ENCODE measurements around the gene CELF4.

CELF4 gene

DNA sequence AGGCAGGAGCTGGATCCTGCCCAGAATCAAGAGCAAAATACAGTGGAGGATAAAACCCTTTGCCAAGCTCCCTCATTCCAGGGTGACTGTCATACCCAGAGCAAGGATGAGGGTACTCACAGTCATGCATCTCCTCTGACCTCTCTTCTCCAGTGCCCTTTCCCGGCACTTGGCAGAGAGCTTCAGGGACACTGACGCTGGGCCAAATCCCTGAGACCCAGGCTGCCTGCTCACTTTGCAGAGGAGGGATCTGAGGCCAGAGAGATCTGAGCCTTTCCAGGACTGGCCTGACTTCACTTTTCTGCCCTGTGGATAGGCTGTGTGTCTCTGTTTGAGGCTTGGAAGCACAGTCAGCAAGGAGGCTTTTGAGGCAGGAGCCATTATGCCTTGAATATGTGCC, 330.0 kb downstream of the CELF4 start:
- H3K9ac ChIP-seq (ENCODE audit: low read depth in 1 of 2, low read length in 2 of 2) = no peak overlapping the region
- H3K27ac ChIP-seq (ENCODE audit: low read depth in 2 of 2, low read length in 2 of 2) = no peak overlapping the region
- no peaks in the 10 kb centered on the region for H3K4me1 ChIP-seq (ENCODE audit: control insufficient read depth in 2 of 2, insufficient read depth in 2 of 2, low read length in 2 of 2)

DNA sequence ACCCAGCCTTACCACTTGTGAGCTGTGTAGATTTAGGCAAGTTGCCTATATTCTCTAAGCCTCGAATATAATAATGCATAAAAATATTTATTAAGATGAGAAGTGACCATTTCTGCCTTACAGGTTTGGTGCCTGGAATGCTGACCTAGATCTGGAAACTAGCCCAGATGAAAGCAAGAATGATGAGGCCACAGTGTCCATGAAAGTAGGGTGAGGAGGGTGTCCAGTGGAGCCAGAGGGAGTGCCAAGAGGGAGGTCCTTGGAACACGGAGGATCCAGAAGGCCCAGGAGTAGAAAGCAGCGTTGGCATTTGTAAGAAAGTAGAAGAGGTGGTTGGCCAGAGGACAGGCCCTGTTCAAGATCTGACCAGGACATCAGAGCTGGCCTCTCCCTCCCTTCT, 334.3 kb downstream of the CELF4 start:
- Histone ChIP-seq H3K27me3 (ENCODE audit: control insufficient read depth in 2 of 2, insufficient read depth in 2 of 2, low read length in 2 of 2) (no peaks in the 10 kb centered on the region), H3K36me3 (ENCODE audit: control insufficient read depth in 2 of 2, insufficient read depth in 2 of 2, low read length in 2 of 2) (no peaks in the 10 kb centered on the region), H3K4me1 (ENCODE audit: control insufficient read depth in 2 of 2, insufficient read depth in 2 of 2, low read length in 2 of 2) (no peaks in the 10 kb centered on the region), H3K9ac (ENCODE audit: low read depth in 1 of 2, low read length in 2 of 2) (no peak overlapping the region), H3K4me3 (ENCODE audit: low read length in 2 of 2) (no peak overlapping the region), H3K9me3 (ENCODE audit: control insufficient read depth in 2 of 2, low read length in 2 of 2) (no peaks in the 10 kb centered on the region), H3K27ac (ENCODE audit: low read depth in 2 of 2, low read length in 2 of 2) (no peak overlapping the region)

More for the DNA sequence above, 330.0 kb downstream of the CELF4 start:
- Histone ChIP-seq H3K9me3 (ENCODE audit: control insufficient read depth in 2 of 2, low read length in 2 of 2) (no peaks in the 10 kb centered on the region), H3K27me3 (ENCODE audit: control insufficient read depth in 2 of 2, insufficient read depth in 2 of 2, low read length in 2 of 2) (no peaks in the 10 kb centered on the region), H3K4me3 (ENCODE audit: low read length in 2 of 2) (no peak overlapping the region), H3K36me3 (ENCODE audit: control insufficient read depth in 2 of 2, insufficient read depth in 2 of 2, low read length in 2 of 2) (no peaks in the 10 kb centered on the region)

DNA sequence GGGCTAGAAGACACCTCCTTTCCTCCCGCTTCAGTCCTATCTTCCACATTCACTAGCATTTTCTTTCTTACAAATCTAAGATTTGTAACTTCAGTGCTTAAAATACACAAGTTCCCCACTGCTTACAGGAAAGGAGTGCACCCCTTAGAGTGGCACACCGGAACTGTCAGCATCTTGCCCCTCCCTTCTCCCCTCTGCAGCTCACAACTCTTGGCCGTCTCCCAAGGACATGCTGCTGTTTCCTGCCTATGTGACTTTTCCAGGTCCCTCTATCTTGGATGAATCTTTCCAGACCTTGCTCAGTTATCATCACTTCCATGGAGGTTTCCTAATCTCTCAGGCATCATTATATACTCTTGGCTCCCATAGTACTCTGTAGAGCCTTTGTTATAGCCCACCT, 334.8 kb downstream of the CELF4 start:
- H3K27ac ChIP-seq (ENCODE audit: low read depth in 2 of 2, low read length in 2 of 2) = no peak overlapping the region
- no peaks in the 10 kb centered on the region for H3K27me3 ChIP-seq (ENCODE audit: control insufficient read depth in 2 of 2, insufficient read depth in 2 of 2, low read length in 2 of 2)
- no peak overlapping the region for H3K9ac ChIP-seq (ENCODE audit: low read depth in 1 of 2, low read length in 2 of 2)
- no peak overlapping the region for H3K4me3 ChIP-seq (ENCODE audit: low read length in 2 of 2)
- H3K36me3 ChIP-seq (ENCODE audit: control insufficient read depth in 2 of 2, insufficient read depth in 2 of 2, low read length in 2 of 2) = no peaks in the 10 kb centered on the region
- H3K4me1 ChIP-seq (ENCODE audit: control insufficient read depth in 2 of 2, insufficient read depth in 2 of 2, low read length in 2 of 2) = no peaks in the 10 kb centered on the region
- no peaks in the 10 kb centered on the region for H3K9me3 ChIP-seq (ENCODE audit: control insufficient read depth in 2 of 2, low read length in 2 of 2)

DNA sequence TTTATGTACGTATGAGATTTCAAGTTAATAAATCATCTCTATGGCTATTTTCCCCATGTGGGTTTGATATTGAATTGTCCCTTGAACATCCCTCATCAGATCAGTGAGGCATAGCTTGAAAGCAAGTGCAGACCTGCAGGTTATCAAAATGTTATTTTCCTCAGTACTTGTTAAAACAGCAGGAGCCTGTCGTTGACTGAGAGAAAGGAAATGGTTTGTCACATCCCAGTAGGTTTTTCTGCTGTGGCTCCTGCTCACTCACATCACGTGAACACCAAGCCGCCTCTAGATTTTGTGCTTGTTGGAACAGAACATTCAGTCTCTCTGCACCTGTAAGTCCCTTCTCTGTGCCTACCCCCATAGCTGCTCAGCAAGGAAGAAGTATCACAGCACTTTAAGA, 340.3 kb downstream of the CELF4 start:
- no peaks in the 10 kb centered on the region for H3K9me3 ChIP-seq (ENCODE audit: control insufficient read depth in 2 of 2, low read length in 2 of 2)
- no peak overlapping the region for H3K9ac ChIP-seq (ENCODE audit: low read depth in 1 of 2, low read length in 2 of 2)
- H3K36me3 ChIP-seq (ENCODE audit: control insufficient read depth in 2 of 2, insufficient read depth in 2 of 2, low read length in 2 of 2) = no peaks in the 10 kb centered on the region

DNA sequence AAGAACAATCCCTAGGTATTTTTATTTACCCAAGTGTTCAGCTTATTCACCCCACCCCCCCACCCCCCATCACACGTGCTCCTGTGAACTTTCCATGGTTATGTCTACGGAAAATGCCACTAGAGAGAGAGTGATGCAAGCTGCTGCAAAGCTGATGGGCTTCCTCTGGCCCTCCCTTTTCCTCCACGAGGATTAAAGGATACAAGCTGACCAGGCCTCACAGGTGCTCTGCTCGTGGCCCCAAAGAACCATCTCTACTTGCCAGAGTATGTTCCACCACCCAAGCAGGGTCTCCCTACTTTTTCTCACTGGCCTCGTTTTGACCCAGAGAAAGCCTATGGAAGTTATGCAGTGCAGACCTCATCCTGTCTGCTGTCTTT, 342.6 kb downstream of the CELF4 start:
- no peaks in the 10 kb centered on the region for H3K27me3 ChIP-seq (ENCODE audit: control insufficient read depth in 2 of 2, insufficient read depth in 2 of 2, low read length in 2 of 2)
- H3K4me1 ChIP-seq (ENCODE audit: control insufficient read depth in 2 of 2, insufficient read depth in 2 of 2, low read length in 2 of 2) = no peaks in the 10 kb centered on the region
- H3K4me3 ChIP-seq (ENCODE audit: low read length in 2 of 2) = no peak overlapping the region
- H3K9me3 ChIP-seq (ENCODE audit: control insufficient read depth in 2 of 2, low read length in 2 of 2) = no peaks in the 10 kb centered on the region
- H3K27ac ChIP-seq (ENCODE audit: low read depth in 2 of 2, low read length in 2 of 2) = no peak overlapping the region
- no peaks in the 10 kb centered on the region for H3K36me3 ChIP-seq (ENCODE audit: control insufficient read depth in 2 of 2, insufficient read depth in 2 of 2, low read length in 2 of 2)
- H3K9ac ChIP-seq (ENCODE audit: low read depth in 1 of 2, low read length in 2 of 2) = no peak overlapping the region

More for the DNA sequence above, 340.3 kb downstream of the CELF4 start:
- no peak overlapping the region for H3K27ac ChIP-seq (ENCODE audit: low read depth in 2 of 2, low read length in 2 of 2)
- H3K4me3 ChIP-seq (ENCODE audit: low read length in 2 of 2) = no peak overlapping the region
- H3K27me3 ChIP-seq (ENCODE audit: control insufficient read depth in 2 of 2, insufficient read depth in 2 of 2, low read length in 2 of 2) = no peaks in the 10 kb centered on the region
- no peaks in the 10 kb centered on the region for H3K4me1 ChIP-seq (ENCODE audit: control insufficient read depth in 2 of 2, insufficient read depth in 2 of 2, low read length in 2 of 2)

DNA sequence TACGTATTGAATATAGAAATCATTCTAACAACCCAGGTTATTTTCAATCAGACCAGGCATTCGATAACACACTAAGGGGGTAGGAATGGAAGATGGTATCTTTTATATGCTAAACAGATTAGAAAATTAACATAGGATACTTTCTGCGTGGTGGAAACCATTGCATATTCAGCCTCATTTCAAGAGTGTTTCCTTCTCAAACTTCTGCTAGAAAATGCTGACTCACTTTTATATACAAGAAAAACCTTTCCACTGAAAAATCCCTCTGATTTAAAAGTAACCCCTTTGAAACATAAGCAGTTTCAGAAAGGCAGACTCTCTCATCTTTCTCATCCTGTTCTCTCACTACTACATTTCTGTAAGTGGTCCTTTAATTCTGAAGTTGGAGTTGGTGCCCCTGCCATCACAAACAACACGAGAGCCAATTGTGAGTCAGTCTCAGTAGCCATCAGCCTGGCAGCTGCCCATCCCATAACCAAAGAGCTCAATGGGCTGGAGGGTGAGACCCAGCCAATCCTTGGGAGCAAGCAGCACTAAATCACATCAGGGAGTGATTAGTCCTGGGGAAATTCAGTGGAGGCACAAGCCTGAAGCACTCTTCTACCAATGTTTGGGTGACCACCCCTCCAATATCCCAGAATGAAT, 343.1 kb downstream of the CELF4 start:
- Histone ChIP-seq H3K9ac (ENCODE audit: low read depth in 1 of 2, low read length in 2 of 2) (no peak overlapping the region), H3K27me3 (ENCODE audit: control insufficient read depth in 2 of 2, insufficient read depth in 2 of 2, low read length in 2 of 2) (no peaks in the 10 kb centered on the region), H3K4me1 (ENCODE audit: control insufficient read depth in 2 of 2, insufficient read depth in 2 of 2, low read length in 2 of 2) (no peaks in the 10 kb centered on the region), H3K27ac (ENCODE audit: low read depth in 2 of 2, low read length in 2 of 2) (no peak overlapping the region), H3K4me3 (ENCODE audit: low read length in 2 of 2) (no peak overlapping the region), H3K9me3 (ENCODE audit: control insufficient read depth in 2 of 2, low read length in 2 of 2) (no peaks in the 10 kb centered on the region), H3K36me3 (ENCODE audit: control insufficient read depth in 2 of 2, insufficient read depth in 2 of 2, low read length in 2 of 2) (no peaks in the 10 kb centered on the region)

DNA sequence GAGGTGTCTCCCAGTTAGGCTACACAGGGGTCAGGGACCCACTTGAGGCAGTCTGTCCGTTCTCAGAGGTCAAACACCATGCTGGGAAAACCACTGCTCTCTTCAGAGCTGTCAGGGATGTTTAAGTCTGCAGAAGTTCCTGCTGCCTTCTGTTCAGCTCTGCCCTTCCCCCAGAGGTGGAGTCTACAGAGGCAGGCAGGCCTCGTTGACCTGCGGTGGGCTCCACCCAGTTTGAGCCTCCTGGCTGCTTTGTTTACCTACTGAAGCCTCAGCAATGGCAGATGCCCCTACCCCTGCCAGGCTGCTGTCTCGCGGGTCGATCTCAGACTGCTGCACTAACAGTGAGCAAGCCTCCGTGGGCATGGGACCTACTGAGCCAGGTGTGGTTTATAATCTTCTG, 346.3 kb downstream of the CELF4 start:
- H3K4me1 ChIP-seq (ENCODE audit: control insufficient read depth in 2 of 2, insufficient read depth in 2 of 2, low read length in 2 of 2) = no peaks in the 10 kb centered on the region
- no peaks in the 10 kb centered on the region for H3K9me3 ChIP-seq (ENCODE audit: control insufficient read depth in 2 of 2, low read length in 2 of 2)
- no peaks in the 10 kb centered on the region for H3K36me3 ChIP-seq (ENCODE audit: control insufficient read depth in 2 of 2, insufficient read depth in 2 of 2, low read length in 2 of 2)
- no peak overlapping the region for H3K9ac ChIP-seq (ENCODE audit: low read depth in 1 of 2, low read length in 2 of 2)
- H3K4me3 ChIP-seq (ENCODE audit: low read length in 2 of 2) = no peak overlapping the region
- H3K27me3 ChIP-seq (ENCODE audit: control insufficient read depth in 2 of 2, insufficient read depth in 2 of 2, low read length in 2 of 2) = no peaks in the 10 kb centered on the region
- no peak overlapping the region for H3K27ac ChIP-seq (ENCODE audit: low read depth in 2 of 2, low read length in 2 of 2)

DNA sequence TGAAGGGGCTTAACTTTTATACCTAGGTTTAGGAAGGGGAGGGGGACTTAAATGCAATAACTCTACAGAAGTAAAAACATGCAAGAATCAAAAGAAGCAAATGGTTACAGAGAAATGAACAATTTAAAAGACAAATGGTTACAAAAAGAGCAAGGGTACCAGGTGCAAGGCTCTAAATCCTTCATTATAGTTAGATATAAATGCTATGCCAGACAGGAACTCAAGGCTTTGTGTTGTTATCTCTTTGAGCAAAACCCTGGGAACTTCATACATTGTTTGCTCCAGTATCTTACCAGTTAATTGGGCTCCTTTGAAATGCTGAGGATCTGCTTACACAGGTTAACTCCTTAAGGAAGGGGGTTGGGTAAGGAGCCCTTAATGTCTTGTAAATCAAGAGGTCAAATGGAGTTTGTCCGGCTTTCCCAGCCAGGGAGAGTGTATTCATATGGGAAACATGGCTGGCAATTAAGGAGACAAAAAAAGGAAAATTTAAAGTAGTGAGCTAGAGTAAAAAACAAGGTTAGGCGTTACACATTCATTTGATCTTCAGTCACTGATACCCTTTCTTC, 347.5 kb downstream of the CELF4 start:
- H3K4me1 ChIP-seq (ENCODE audit: control insufficient read depth in 2 of 2, insufficient read depth in 2 of 2, low read length in 2 of 2) = no peaks in the 10 kb centered on the region
- H3K4me3 ChIP-seq (ENCODE audit: low read length in 2 of 2) = no peak overlapping the region
- no peaks in the 10 kb centered on the region for H3K36me3 ChIP-seq (ENCODE audit: control insufficient read depth in 2 of 2, insufficient read depth in 2 of 2, low read length in 2 of 2)
- no peak overlapping the region for H3K27ac ChIP-seq (ENCODE audit: low read depth in 2 of 2, low read length in 2 of 2)
- H3K9me3 ChIP-seq (ENCODE audit: control insufficient read depth in 2 of 2, low read length in 2 of 2) = no peaks in the 10 kb centered on the region
- H3K9ac ChIP-seq (ENCODE audit: low read depth in 1 of 2, low read length in 2 of 2) = no peak overlapping the region
- no peaks in the 10 kb centered on the region for H3K27me3 ChIP-seq (ENCODE audit: control insufficient read depth in 2 of 2, insufficient read depth in 2 of 2, low read length in 2 of 2)

DNA sequence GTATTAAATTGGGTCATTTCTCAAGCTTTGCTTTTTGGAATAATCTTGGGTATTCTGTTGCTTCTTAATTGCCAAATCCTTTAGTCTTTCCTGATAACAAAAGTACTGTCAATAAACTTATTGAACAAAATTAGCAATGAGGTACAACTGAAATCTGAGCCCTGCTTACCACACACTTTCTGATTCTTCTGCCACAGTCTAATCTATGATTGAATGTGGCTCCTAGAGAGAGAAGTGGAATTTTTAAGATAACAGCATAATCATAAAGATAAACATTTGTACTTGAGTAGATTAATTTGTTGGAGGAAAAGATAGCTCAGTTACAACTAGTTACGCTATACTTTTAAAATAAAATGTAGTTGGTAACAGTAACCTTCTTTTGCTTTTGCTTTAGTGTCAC, 354.8 kb downstream of the CELF4 start:
- H3K9me3 ChIP-seq (ENCODE audit: control insufficient read depth in 2 of 2, low read length in 2 of 2) = no peaks in the 10 kb centered on the region
- H3K36me3 ChIP-seq (ENCODE audit: control insufficient read depth in 2 of 2, insufficient read depth in 2 of 2, low read length in 2 of 2) = no peaks in the 10 kb centered on the region
- H3K4me1 ChIP-seq (ENCODE audit: control insufficient read depth in 2 of 2, insufficient read depth in 2 of 2, low read length in 2 of 2) = no peaks in the 10 kb centered on the region
- no peak overlapping the region for H3K4me3 ChIP-seq (ENCODE audit: low read length in 2 of 2)
- H3K27me3 ChIP-seq (ENCODE audit: control insufficient read depth in 2 of 2, insufficient read depth in 2 of 2, low read length in 2 of 2) = no peaks in the 10 kb centered on the region
- H3K27ac ChIP-seq (ENCODE audit: low read depth in 2 of 2, low read length in 2 of 2) = no peak overlapping the region
- no peak overlapping the region for H3K9ac ChIP-seq (ENCODE audit: low read depth in 1 of 2, low read length in 2 of 2)

DNA sequence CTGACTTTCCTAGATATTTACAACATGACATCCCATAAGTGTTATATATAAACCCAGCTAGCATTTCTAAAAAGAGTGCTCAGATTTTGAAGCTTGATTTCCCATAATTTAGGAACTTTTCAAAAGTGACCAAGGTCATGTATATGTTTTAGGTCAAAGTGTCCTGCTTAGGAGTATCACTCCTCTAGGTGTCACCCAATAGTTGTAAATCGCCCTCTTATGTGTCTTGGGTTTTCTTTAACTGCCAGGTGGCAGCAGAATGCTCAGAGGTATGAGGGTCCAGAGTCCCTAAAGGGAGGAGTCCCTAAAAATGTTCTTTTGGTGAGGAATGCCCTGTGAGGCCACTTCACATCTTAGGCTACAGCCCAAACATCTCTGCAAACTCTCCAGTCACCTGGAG, 358.3 kb downstream of the CELF4 start:
- no peak overlapping the region for H3K27ac ChIP-seq (ENCODE audit: low read depth in 2 of 2, low read length in 2 of 2)
- H3K36me3 ChIP-seq (ENCODE audit: control insufficient read depth in 2 of 2, insufficient read depth in 2 of 2, low read length in 2 of 2) = no peaks in the 10 kb centered on the region
- H3K9ac ChIP-seq (ENCODE audit: low read depth in 1 of 2, low read length in 2 of 2) = no peak overlapping the region
- no peaks in the 10 kb centered on the region for H3K4me1 ChIP-seq (ENCODE audit: control insufficient read depth in 2 of 2, insufficient read depth in 2 of 2, low read length in 2 of 2)
- H3K4me3 ChIP-seq (ENCODE audit: low read length in 2 of 2) = no peak overlapping the region
- H3K27me3 ChIP-seq (ENCODE audit: control insufficient read depth in 2 of 2, insufficient read depth in 2 of 2, low read length in 2 of 2) = no peaks in the 10 kb centered on the region
- no peaks in the 10 kb centered on the region for H3K9me3 ChIP-seq (ENCODE audit: control insufficient read depth in 2 of 2, low read length in 2 of 2)

Measured in mucosa of rectum (tissue), 2 donors.